IPS DF 4.7 (cell line): ENCODE results near the gene FAM171A2.

Experiments
- DNase-seq: peaks from one replicate; pipeline ENCODE4 v3.0.0-alpha.2; 2013; ENCODE audit warnings: low spot score; ENCODE audit errors: extremely low read depth

The FAM171A2 gene

DNA sequence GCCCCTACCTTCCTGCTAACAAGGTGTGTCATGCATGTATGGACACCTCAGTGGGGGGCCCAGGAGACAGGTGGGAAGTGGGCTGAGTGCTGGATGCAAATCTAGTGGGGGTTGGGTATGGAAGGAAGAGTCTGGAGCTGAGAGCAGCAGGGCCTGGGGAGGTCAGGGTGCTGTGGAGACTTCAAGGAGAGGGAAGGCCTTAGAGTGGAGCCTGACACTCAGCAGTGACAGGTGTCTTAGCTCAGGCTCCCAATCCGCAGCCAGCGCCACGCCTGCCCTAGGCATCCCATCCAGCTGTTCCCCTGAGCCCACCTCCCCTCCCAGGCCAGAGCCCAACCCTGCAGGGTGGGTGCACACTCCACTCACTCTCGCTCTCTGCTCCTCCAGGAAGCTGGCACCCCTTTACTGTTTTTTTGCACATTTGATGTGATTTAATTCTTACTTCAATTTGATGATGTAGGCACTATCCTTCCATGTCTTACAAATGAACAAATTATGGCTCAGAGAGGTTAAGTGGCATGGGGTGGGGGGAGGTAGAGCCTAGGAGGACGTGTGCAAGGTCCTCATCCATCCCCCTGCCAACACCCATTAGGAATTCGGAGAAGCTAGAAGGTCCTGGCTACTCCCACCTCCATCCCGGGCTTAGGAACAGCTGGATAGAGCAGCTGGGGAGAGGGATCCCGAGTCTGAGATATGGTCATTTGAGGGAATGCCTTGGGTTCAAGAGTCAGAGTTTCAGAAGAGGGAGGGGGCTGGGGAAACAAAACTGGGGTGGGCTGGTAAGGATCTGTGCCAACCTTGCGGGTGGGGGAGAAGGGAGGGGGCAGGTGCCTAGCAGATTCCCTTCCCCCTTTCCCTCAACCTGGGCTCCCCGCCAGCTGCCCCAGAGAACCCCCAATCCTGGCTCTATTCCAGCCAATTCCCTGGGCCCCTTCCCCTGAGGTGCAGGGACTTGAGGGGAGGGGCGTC is 2.1 kb downstream of the FAM171A2 start:
- no peak for DNase-seq

DNA sequence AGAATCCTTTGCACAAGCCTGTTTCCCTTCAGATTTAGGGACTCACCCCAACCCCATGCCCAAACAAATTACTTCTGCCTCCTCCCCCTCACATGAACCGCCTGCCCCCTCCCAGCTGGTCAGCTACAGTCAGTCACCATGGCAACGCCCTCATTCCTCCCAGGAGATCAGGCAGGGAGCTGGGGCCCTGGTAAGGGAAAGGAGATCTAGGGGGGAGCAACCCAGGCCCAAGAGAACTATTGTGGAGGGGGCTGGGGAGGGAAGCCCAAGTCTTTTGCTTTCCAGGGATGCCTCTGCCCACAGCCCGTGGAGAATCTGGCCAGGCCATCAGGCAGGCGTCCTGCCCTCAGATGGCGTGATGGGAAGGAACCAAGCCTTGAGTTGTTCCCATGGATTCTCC is 2.8 kb downstream of the FAM171A2 start:
- DNase-seq: no peak

DNA sequence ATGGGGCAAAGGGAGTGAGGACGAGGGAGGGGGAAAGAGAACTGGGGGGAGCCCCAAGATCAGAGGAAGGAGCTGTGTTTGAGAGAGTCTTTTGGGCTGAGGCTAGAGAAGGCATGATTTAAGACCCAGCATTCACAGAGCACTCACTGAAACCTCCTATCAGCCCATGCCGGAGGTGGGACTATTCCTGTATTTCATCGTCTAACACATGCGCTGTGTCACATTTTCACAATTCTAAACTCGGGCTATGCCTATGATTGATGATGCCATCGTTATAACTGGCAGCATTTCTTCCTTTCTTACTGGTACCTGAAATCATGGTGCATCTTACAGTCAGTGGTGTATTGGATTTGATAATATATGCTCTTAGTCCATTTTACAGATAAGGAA is 3.5 kb downstream of the FAM171A2 start:
- DNase-seq: no peak

DNA sequence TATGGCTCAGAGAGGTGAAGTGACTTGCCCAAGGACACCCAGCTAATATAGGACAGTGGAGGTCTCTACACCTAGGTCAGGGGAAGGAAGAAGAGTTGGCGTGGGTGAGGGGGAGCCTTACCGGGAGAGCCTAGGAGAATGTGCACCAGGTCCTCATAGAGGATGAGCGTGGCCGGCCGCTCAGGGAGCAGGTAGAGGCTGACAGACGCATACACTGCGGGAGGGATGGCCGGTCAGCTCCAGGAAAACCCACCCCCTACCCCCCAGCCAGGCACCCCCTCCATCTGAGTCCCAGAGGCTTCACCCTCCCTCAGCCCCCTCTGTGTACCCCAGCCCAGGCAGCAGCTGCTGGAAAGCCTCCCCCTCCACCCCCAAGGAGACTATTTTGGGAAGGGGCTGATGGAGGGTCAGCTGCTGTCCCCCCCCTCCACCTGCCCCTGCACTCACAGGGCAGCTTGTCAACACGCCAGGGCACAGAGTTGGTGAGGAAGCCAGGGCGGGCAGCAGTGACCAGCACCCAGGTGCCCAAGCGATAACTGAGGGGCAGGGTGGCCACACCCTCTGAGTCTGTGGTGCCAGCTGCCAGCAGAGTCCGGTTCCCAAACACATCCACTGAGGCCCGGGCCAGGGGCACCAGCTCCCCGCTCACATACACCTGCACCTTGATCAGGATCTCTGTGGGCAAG is 4.1 kb downstream of the FAM171A2 start:
- no peak for DNase-seq

DNA sequence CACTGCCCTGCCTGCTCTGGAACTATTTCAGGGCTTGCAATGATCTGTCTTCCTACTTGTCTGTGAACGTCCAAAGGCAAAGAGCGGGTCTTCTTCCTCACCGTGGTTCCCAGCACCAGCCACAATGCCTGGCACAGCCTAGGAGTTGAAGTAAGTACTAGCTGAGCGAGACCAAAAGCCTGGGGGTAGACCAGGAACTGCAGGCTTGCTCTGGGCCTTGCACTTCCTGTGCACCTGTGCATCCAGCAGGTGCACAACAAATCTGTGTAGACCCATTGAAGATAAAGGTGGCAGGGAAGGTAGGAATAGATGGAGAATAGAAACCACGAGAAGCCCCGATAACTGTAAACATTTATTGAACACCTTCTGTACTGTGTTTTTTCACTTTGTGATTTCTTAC is 4.6 kb downstream of the FAM171A2 start:
- DNase-seq: no peak

DNA sequence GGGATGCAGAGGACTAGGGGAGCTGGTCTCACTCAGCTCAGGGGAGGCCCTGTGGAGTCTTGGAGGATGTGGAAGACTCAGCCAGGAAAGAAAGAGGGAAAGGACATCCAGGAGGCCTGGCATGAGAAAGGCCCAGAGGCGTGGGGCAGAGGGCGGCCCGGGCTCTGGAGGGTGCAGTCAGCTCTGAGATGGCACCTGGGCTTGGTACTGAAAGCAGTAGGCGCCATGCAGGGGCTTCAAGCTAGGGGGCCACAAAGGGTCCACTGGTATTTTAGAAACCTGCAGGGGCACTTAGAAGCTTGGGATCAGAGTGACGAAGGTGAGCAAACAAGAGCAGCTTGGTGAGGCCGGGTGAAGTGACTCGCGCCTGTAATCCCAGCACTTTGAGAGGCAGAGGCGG is 5.6 kb downstream of the FAM171A2 start:
- DNase-seq: no peak

DNA sequence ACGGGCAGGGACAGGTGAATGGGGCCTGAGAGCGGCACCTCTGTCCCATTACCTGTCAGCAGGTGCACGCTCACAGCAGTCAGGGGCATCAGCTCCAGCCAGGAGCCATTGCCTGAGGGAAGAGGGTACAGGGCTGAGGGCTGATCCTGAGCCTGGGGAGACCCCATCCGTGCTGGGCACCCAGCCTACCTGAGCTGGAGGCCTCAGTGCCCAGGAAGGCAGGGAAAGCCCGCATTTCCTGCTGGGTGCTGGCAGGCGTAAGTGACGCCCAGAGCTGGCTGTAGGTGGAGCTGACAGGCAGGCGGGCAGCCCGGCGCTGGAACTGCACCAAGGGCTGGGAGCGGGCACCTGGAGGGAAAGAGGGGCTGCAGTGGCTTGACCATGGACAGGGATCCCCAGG is 7.4 kb downstream of the FAM171A2 start:
- no peak for DNase-seq

DNA sequence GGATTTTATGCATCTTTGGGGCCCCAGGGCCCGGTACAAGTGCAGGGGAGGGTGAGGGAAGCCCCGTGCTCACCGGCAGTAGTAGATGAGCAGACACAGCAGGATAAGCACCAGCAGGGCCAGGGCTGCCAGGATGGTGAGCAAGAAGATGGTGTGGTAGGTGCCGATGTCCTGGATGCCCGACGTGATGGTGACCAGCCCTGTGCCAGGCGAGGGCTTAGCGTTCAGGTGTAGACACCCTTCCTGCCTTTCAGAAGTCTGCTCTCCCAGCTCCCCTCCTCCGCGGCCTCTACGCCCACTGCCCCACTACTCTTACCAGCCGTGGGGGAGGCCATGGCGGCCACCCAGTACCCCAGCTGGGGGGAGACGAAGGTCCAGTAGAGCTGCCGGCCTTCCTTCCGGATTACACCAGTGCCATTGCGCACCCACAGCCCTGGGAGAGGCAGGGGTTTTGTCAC is 8.0 kb downstream of the FAM171A2 start:
- DNase-seq: no peak

DNA sequence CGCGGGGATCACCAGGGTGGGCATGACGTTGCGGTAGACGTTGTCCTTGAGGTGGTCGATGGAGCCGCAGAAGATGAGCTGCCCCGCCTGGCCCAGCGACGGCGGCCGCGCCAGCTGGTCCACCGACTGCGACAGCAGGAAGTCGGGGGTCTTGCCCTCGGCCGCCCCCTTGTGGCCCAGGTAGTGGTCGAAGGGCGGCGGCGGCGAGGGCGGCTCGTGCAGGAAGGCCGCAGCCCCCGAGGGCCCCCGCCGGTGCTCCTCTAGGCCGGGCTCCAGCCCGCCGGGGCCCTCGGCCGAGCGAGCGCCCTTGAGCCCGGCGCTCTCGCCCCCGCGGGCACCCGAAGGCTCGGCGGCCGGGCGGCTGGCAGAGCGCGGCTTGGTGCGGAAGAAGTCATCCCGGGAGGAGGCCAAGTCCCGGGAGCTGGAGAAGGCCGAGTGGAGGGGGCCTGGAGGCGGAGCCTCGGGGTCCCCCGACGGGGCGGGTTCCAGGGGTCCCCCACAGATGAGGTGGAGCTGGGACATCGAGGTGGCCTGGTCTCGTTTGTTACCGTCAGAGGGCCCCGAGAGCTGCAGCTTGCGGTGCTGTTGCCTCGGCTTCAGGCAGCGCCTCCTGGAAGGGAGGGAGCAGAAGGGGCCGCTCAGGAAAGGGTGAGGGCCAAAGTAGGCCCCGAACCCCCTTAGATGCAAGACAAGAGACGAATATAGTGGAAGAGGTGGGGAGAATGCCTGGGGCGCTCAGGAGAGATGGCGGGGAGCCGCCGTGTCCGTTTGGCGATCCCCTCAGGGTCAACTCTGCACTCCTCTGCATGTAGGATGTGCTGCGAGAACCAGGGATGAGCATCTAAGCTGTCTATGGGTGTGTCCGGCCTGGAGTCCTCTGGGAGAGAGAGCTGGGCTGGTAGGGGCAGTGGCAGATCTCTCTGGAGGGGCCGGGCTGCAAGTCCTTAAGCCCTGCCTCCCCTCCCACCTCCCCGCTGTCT is 8.8 kb downstream of the FAM171A2 start:
- no peak for DNase-seq

DNA sequence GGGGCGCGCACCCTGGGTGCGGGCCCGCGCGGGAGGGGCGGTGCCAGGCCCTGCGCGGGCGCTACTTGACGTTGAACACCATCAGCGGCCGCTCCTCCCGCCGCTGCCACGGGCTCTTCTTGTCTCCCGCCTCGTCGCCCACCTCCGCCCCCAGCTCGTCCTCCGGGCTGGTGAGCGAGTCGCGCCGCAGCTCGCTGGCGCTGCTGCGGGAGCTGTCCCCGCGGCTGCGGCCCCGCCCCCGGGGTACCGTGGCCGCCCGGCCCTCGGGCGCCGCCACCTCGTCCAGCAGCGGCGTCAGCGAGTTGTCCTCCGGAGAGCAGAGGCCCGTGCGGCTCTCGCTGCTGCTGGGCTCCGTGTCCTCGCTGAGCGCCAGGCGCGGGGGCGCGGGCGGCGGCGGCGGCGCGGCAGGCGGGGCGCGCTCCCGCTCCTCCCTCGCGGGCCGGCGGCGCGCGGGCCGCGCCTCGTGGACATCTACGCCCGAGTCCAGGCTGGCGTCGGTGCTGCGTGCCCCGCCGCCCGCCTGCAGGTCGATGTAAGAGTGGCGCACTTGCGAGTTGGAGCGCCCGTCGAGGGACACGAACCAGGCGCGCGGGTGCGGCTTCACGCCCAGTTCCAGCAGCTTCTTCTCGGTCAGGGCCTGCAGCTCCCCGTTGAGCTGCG is 9.9 kb downstream of the FAM171A2 start:
- no peak for DNase-seq

DNA sequence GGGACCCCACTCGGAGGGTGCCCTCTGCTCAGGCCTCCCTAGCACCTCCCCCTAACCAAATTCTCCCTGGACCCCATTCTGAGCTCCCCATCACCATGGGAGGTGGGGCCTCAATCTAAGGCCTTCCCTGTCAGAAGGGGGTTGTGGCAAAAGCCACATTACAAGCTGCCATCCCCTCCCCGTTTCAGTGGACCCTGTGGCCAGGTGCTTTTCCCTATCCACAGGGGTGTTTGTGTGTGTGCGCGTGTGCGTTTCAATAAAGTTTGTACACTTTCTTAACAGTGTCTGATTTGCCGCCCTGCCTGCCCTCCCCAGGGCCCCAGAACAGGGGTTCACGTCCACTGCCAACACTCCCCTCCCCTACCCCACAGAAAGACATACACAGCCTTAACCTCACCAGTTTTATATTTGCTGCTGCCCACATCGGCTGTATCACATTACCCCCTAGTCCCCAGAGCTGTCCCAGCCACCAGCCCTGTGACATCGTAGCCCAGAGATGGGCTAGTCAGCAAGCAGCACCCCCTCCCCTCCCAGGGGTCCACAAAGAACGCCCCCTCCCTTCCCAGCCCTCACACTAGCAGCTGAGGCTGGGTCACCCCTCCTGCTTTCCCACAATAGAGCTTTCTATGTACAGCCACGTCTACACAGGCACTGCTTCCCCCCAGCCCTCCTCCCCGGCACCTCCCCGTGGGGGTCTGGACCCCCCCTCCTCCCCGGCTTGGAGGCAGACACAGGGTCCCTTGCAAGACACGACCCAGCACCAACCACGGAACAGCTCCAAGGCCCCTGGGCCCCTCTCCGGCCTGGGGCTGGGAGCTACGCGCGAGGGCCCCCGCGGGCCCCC is 10.6 kb downstream of the FAM171A2 start:
- no peak for DNase-seq

DNA sequence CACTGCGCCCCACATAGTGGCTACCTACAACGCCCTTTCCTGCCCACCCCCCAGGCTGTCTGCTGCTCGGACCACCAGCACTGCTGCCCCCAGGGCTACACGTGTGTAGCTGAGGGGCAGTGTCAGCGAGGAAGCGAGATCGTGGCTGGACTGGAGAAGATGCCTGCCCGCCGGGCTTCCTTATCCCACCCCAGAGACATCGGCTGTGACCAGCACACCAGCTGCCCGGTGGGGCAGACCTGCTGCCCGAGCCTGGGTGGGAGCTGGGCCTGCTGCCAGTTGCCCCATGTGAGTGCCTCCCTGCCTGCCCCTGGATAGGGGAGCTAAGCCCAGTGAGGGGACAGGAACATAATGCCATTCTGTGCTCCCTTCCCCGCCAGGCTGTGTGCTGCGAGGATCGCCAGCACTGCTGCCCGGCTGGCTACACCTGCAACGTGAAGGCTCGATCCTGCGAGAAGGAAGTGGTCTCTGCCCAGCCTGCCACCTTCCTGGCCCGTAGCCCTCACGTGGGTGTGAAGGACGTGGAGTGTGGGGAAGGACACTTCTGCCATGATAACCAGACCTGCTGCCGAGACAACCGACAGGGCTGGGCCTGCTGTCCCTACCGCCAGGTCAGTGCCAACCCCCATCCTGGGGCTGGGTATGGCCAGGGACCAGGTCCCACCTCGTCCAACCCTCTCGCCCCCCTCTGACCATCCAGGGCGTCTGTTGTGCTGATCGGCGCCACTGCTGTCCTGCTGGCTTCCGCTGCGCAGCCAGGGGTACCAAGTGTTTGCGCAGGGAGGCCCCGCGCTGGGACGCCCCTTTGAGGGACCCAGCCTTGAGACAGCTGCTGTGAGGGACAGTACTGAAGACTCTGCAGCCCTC is 11.5 kb downstream of the FAM171A2 start:
- no peak for DNase-seq

DNA sequence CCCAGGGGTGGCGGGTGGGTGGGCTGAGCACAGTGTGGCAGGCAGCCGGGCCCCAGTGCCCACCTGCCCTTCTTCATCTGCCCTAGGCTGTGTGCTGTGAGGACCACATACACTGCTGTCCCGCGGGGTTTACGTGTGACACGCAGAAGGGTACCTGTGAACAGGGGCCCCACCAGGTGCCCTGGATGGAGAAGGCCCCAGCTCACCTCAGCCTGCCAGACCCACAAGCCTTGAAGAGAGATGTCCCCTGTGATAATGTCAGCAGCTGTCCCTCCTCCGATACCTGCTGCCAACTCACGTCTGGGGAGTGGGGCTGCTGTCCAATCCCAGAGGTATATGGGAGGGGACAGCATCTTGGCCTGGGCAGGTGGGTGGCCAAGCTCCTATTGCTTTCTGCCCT is 12.2 kb downstream of the FAM171A2 start:
- no peak for DNase-seq

DNA sequence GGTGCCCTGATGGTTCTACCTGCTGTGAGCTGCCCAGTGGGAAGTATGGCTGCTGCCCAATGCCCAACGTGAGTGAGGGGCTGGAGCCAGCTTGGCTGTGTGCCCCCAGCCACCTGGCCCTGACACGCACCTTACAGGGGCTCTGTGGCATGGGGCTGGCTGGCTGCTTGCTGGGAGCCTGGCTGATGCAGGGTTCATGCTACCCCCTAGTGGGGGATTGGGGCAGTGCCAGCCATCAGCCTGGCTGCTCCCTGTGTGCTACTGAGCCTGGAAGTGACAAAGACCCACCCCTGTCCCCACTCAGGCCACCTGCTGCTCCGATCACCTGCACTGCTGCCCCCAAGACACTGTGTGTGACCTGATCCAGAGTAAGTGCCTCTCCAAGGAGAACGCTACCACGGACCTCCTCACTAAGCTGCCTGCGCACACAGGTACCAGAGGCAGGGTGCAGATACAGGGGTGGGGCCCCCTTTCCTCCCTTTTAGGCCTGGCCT is 12.9 kb downstream of the FAM171A2 start:
- no peak for DNase-seq

DNA sequence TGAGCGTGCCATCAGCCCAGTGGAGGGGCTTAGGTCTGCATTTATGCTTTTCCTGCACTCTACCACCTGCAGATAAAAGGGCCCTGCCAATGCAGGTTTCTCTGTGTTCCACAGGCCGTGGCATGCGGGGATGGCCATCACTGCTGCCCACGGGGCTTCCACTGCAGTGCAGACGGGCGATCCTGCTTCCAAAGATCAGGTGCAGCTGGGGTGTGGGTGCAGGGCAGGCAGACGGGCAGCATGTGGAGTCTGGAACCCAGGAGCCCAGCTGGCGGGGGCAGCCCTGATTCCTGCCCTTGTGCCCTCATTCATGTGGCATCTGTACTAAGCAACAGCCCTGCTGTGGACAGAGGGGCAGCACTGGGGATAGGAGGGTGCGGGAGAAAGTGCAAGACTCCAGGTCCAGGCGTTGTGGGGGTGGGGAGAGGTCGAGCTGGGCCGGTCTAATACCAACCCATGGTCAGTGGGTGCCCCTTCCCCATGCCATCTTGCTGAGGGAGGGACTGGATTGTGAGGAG is 14.0 kb downstream of the FAM171A2 start:
- DNase-seq: no peak

DNA sequence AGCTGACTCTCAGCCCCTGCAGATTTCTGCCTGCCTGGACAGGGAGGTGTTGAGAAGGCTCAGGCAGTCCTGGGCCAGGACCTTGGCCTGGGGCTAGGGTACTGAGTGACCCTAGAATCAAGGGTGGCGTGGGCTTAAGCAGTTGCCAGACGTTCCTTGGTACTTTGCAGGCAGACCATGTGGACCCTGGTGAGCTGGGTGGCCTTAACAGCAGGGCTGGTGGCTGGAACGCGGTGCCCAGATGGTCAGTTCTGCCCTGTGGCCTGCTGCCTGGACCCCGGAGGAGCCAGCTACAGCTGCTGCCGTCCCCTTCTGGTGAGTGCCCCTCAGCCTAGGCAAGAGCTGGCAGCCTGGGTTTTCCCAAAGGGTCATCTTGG is 14.7 kb downstream of the FAM171A2 start:
- no peak for DNase-seq

DNA sequence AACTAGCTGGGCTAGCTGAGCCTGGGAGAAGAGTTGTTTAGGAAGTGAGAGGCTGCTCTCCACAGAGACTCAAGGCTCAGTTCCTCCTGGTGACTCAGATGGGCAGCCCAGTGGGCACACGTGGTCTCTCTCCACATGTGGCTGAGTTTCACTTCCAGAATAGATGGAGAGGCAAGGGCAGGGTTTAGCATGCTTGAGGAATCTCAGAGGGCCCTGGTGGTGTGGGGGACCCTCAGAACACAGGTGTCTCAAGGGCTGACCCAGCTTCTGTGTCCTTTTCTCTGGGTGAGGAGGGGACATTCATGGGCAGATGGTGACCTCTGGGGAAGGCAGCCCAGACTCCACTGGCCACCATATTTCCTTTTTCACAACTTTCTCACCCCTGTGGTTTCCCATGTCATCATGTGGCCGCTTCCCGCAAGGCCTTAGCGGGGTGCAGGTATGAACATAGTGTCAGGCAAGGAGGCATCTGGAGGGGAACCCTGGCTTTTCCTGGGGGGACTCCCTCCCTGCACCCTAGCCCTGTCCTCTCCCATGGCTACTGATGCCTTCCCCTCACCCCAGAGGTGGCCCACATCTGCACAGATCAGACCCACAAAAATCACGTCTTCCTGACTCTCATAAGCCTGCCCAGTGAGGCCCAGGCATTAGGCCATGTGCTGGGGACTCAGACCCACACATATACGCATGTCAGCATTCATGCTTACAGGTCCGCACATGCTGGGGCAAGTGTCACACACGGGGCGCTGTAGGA is 15.2 kb downstream of the FAM171A2 start:
- no peak for DNase-seq
